SK-N-SH (cell line): ENCODE data around the gene ZNF81. TPM values are rescaled to one million over a fixed set of nuclear protein-coding genes. Genes with fewer than 3 reads are reported as not detected.

Experiments
- CTCF ChIA-PET: fragments of 300-600, 350-600 bp; formaldehyde crosslinking; extraction: SDS; loops from one replicate; lab custom pipeline; 2021; lab: Yijun Ruan, JAX
- POLR2A ChIA-PET: fragments of 350-600 bp; sonication (Branson Sonifier 250); formaldehyde crosslinking; extraction: SDS; loops from one replicate; lab custom pipeline; 2020; ENCODE audit warnings: antibody characterized with exemption, inconsistent platforms; lab: Yijun Ruan, JAX
- DNase-seq: peaks from one replicate; pipeline ENCODE4 v3.0.0; 2012
- H2AFZ ChIP-seq: fragments of 200-600 bp; sonication (generic); 2 replicates; pipeline ENCODE4 v1.8.1; 2016; ENCODE audit warnings: antibody characterized with exemption, mild to moderate bottlenecking, low read depth
- H3F3A ChIP-seq: fragments of 200-600 bp; sonication (generic); replicated peaks from 2 replicates; pipeline ENCODE3; 2016; ENCODE audit warnings: antibody characterized with exemption, mild to moderate bottlenecking; ENCODE audit not compliant: insufficient read depth
- H3K27ac ChIP-seq, 2 experiments: fragments of 200-500 bp in 1 of 2; fragments of 200-600 bp in 1 of 2; sonication (Bioruptor generic) in 1 of 2; sonication (generic), shearing (Covaris generic) in 1 of 2; 2 replicates each; pipeline versions ENCODE4 v1.5.1 to v1.6.1; 2014 to 2016; ENCODE audit warnings: low read depth in 2 of 2, inconsistent platforms in 1 of 2, low read length in 1 of 2, mild to moderate bottlenecking in 1 of 2, mixed read lengths in 1 of 2
- H3K27me3 ChIP-seq: fragments of 200-600 bp; sonication (generic), shearing (Covaris generic); 2 replicates; pipeline ENCODE4 v1.6.1; 2016; ENCODE audit warnings: mixed run types; ENCODE audit not compliant: insufficient read depth
- H3K36me3 ChIP-seq, 2 experiments: fragments of 200-500 bp in 1 of 2; fragments of 200-600 bp in 1 of 2; sonication (Bioruptor generic) in 1 of 2; sonication (generic) in 1 of 2; replicated peaks in 1 of 2; 2 replicates each; pipeline versions ENCODE3 to v1.5.1; 2014 to 2016; ENCODE audit warnings: low read length in 1 of 2, mild to moderate bottlenecking in 1 of 2; ENCODE audit not compliant: insufficient read depth in 2 of 2, control insufficient read depth in 1 of 2
- H3K4me1 ChIP-seq, 2 experiments: fragments of 200-500 bp in 1 of 2; fragments of 200-600 bp in 1 of 2; sonication (Bioruptor generic) in 1 of 2; sonication (generic), shearing (Covaris generic) in 1 of 2; 2 replicates each; pipeline versions ENCODE4 v1.5.1 to v1.6.1; 2014 to 2016; ENCODE audit warnings: low read depth in 1 of 2, low read length in 1 of 2, mixed run types in 1 of 2; ENCODE audit not compliant: insufficient read depth in 2 of 2, control insufficient read depth in 1 of 2
- H3K4me2 ChIP-seq: fragments of 200-600 bp; sonication (generic), shearing (Covaris generic); 2 replicates; pipeline ENCODE4 v1.6.1; 2017; ENCODE audit warnings: mixed run types
- H3K4me3 ChIP-seq, 2 experiments: fragments of 200-500 bp in 1 of 2; fragments of 200-600 bp in 1 of 2; sonication (Bioruptor generic) in 1 of 2; sonication (generic), shearing (Covaris generic) in 1 of 2; 2 replicates each; pipeline versions ENCODE4 v1.5.1 to v1.8.1; 2014 to 2016; ENCODE audit warnings: low read depth in 2 of 2, inconsistent platforms in 1 of 2, low read length in 1 of 2, mild to moderate bottlenecking in 1 of 2, mixed read lengths in 1 of 2, moderate library complexity in 1 of 2
- H3K79me2 ChIP-seq: fragments of 200-600 bp; sonication (generic); 2 replicates; pipeline ENCODE4 v1.8.1; 2017; ENCODE audit warnings: mild to moderate bottlenecking; ENCODE audit not compliant: insufficient read depth
- H3K9ac ChIP-seq: fragments of 200-600 bp; sonication (generic); 2 replicates; pipeline ENCODE4 v1.6.1; 2017; ENCODE audit warnings: mixed run types
- H3K9me2 ChIP-seq: fragments of 200-600 bp; sonication (generic); 2 replicates; pipeline ENCODE4 v1.6.1; 2017; ENCODE audit warnings: mixed run types
- H3K9me3 ChIP-seq: fragments of 200-600 bp; sonication (generic); 2 replicates; pipeline ENCODE4 v1.6.1; 2017; ENCODE audit warnings: mixed run types, mild to moderate bottlenecking, moderate library complexity
- H4K20me1 ChIP-seq: fragments of 200-600 bp; sonication (generic); 2 replicates; pipeline ENCODE4 v1.6.1; 2017; ENCODE audit warnings: mild to moderate bottlenecking, mixed run types; ENCODE audit not compliant: insufficient read depth
- ELF1 ChIP-seq: IDR thresholded peaks from 2 replicates; pipeline ENCODE4 v1.4.0; 2012
- EP300 ChIP-seq, 2 experiments: IDR thresholded peaks; 2 replicates each; pipeline versions ENCODE4 v1.4.0 to v1.6.1; 2012; ENCODE audit warnings: borderline replicate concordance in 1 of 2, low read depth in 1 of 2, low read length in 1 of 2
- EZH2phosphoT487 ChIP-seq: fragments of 200-600 bp; sonication (generic); IDR thresholded peaks from 2 replicates; pipeline ENCODE4 v1.6.1; 2017; ENCODE audit warnings: low read depth, mixed run types, mild to moderate bottlenecking, antibody characterized with exemption, moderate library complexity, borderline replicate concordance
- FOSL2 ChIP-seq: IDR thresholded peaks from 2 replicates; pipeline ENCODE4 v1.4.0; 2012; ENCODE audit warnings: low read depth, mild to moderate bottlenecking, moderate library complexity, borderline replicate concordance
- GATA2 ChIP-seq: sonication (generic); formaldehyde crosslinking; IDR thresholded peaks from 2 replicates; pipeline ENCODE4 v1.5.0; 2020; ENCODE audit warnings: mild to moderate bottlenecking, missing genetic modification reagents
- JUND ChIP-seq: IDR thresholded peaks from 2 replicates; pipeline ENCODE4 v1.4.0; 2012
- MEF2A ChIP-seq: IDR thresholded peaks from 2 replicates; pipeline ENCODE4 v1.4.0; 2012; ENCODE audit warnings: low read depth, borderline replicate concordance
- MXI1 ChIP-seq: IDR thresholded peaks from 2 replicates; pipeline ENCODE4 v1.6.1; 2012; ENCODE audit warnings: mild to moderate bottlenecking, low read depth, low read length, improper control_type of control experiment
- NFIC ChIP-seq: IDR thresholded peaks from 2 replicates; pipeline ENCODE4 v1.4.0; 2012; ENCODE audit warnings: borderline replicate concordance
- NRF1 ChIP-seq: IDR thresholded peaks from 2 replicates; pipeline ENCODE4 v1.6.1; 2012; ENCODE audit warnings: low read depth, mild to moderate bottlenecking, low read length
- POLR2AphosphoS5 ChIP-seq: IDR thresholded peaks from 2 replicates; pipeline ENCODE4 v1.6.1; 2012; ENCODE audit warnings: low read depth, low read length
- RCOR1 ChIP-seq: fragments of 150-350 bp; IDR thresholded peaks from 2 replicates; pipeline ENCODE4 v1.6.1; 2017; ENCODE audit warnings: antibody characterized with exemption, low read length
- SMC3 ChIP-seq: IDR thresholded peaks from 2 replicates; pipeline ENCODE4 v1.6.1; 2012; ENCODE audit warnings: low read depth, low read length, improper control_type of control experiment
- TAF1 ChIP-seq: IDR thresholded peaks from 2 replicates; pipeline ENCODE4 v1.6.1; 2012; ENCODE audit warnings: low read depth, mild to moderate bottlenecking, low read length, moderate library complexity, borderline replicate concordance
- TCF12 ChIP-seq: IDR thresholded peaks from 2 replicates; pipeline ENCODE4 v1.4.0; 2012
- TEAD4 ChIP-seq: IDR thresholded peaks from 2 replicates; pipeline ENCODE4 v1.4.0; 2012; ENCODE audit warnings: mild to moderate bottlenecking, borderline replicate concordance; ENCODE audit not compliant: insufficient read depth
- WGBS: methylation state at CpG from one replicate; pipeline ENCODE4 v1.1.6; 2017; ENCODE audit warnings: low lambda C conversion rate; 5-methylcytosine and 5-hydroxymethylcytosine counted together
- polyA plus RNA-seq, 3 experiments: library from polyadenylated mRNA; depleted of rRNA; stranded (reverse); fragments of >200 nt; gene quantifications; 2 replicates each; pipeline ENCODE4 v1.2.3, GENCODE V29; 2012
- TF ChIP-seq, protein P1 (sequence below): IDR thresholded peaks from 2 replicates; pipeline ENCODE4 v1.4.0; 2012; ENCODE audit warnings: low read depth, borderline replicate concordance
- TF ChIP-seq, protein P2 (sequence below): IDR thresholded peaks from 2 replicates; pipeline ENCODE4 v1.4.0; 2012; ENCODE audit warnings: low read depth, borderline replicate concordance
- TF ChIP-seq, protein P3 (sequence below): fragments of 200-600 bp; sonication (generic); IDR thresholded peaks from 2 replicates; pipeline ENCODE4 v1.6.1; 2017; ENCODE audit warnings: antibody characterized with exemption, mild to moderate bottlenecking, moderate library complexity
- TF ChIP-seq, protein P4 (sequence below): fragments of 150-350 bp; IDR thresholded peaks from 2 replicates; pipeline ENCODE4 v1.6.1; 2017; ENCODE audit warnings: antibody characterized with exemption, low read length, low read depth, borderline replicate concordance
- TF ChIP-seq, protein P5 (sequence below): IDR thresholded peaks from 2 replicates; pipeline ENCODE4 v1.4.0; 2012; ENCODE audit warnings: low read depth

ZNF81 gene
- polyA plus RNA-seq, 1 of the 3 experiments (the other 2 are of a cell fraction) = 3.5 TPM

DNA sequence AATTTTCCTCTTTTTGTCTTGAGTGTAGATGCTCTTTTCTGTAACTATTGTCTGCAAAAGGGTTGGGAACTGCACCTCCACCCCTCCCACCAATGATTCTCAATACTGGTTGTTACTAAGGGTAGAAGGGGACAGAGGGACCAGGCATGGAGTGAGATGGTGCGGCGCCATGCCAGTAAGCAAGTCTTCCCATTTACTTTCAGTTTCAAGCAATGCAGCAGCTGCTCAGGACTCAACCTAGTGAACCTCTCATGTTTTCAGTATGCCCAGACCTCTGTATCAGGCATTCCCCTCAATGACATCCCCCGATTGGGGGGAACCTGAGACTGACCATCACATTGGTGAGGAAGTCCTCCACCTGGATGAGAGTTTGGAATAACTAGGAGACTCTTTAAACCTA is 41.5 kb downstream of the ZNF81 start:
- Histone ChIP-seq H3K4me3 (no peak overlapping the region), H3K36me3 (peaks cover 0 to 23% of the 10 kb centered on the region in 2 experiments), H3K9ac (no peak overlapping the region), H2AFZ (no peak overlapping the region), H3K4me1 (no peaks in the 10 kb centered on the region), H4K20me1 (no peaks in the 10 kb centered on the region), H3K4me2 (no peak overlapping the region), H3K27me3 (no peaks in the 10 kb centered on the region), H3K9me2 (no peaks in the 10 kb centered on the region), H3K79me2 (no peaks in the 10 kb centered on the region), H3F3A (no peaks in the 10 kb centered on the region), H3K27ac (no peak overlapping the region), H3K9me3 (no peaks in the 10 kb centered on the region)
- TF ChIP-seq RCOR1 = no peak
- TF ChIP-seq, protein P1, sequence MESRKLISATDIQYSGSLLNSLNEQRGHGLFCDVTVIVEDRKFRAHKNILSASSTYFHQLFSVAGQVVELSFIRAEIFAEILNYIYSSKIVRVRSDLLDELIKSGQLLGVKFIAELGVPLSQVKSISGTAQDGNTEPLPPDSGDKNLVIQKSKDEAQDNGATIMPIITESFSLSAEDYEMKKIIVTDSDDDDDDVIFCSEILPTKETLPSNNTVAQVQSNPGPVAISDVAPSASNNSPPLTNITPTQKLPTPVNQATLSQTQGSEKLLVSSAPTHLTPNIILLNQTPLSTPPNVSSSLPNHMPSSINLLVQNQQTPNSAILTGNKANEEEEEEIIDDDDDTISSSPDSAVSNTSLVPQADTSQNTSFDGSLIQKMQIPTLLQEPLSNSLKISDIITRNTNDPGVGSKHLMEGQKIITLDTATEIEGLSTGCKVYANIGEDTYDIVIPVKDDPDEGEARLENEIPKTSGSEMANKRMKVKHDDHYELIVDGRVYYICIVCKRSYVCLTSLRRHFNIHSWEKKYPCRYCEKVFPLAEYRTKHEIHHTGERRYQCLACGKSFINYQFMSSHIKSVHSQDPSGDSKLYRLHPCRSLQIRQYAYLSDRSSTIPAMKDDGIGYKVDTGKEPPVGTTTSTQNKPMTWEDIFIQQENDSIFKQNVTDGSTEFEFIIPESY = no peak
- no peak for TF ChIP-seq TCF12
- no peak for TF ChIP-seq GATA2 (CRISPR knock-in tag)
- no peak for TF ChIP-seq FOSL2
- no peak for TF ChIP-seq EZH2phosphoT487
- no peak for TF ChIP-seq SMC3
- CTCF ChIA-PET = no interaction called here
- WGBS = 95% methylated on average over 3 of the region's 3 CpGs
- DNase-seq = no peak
- POLR2A ChIA-PET = no interaction called here

DNA sequence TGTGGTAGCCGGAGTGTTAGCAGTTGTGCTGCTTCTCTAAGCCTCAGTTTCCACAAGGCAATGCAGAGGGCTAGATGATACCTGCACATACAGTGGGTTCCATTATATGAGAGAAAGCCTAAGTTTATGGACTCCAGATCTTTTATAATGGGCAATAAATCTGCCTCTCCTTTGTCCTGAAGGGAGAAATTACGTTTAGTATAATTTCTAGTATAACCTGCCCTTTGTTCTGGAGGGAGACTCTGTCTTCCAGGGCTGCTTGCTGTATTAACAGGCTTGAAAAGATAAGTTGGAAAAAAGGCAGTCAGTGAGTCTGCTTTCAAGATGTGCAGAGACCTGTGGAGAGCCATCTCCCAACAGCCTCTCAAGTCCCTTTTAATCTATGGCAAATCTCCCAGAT is 42.8 kb downstream of the ZNF81 start:
- no peaks in the 10 kb centered on the region for H3K79me2 ChIP-seq
- H2AFZ ChIP-seq = no peak overlapping the region
- no peak overlapping the region for H3K4me3 ChIP-seq
- H3K9me3 ChIP-seq = no peaks in the 10 kb centered on the region
- CTCF ChIA-PET = no interaction called here
- H3K4me2 ChIP-seq = no peak overlapping the region
- 89% methylated on average over 2 of the region's 2 CpGs for WGBS
- H3F3A ChIP-seq = no peaks in the 10 kb centered on the region
- POLR2A ChIA-PET = no interaction called here
- H3K27me3 ChIP-seq = no peaks in the 10 kb centered on the region
- H3K4me1 ChIP-seq = no peaks in the 10 kb centered on the region
- H3K9me2 ChIP-seq = no peaks in the 10 kb centered on the region
- H4K20me1 ChIP-seq = no peaks in the 10 kb centered on the region
- no peak for TF ChIP-seq ELF1
- TF ChIP-seq NFIC = no peak
- no peak for TF ChIP-seq SMC3
- TF ChIP-seq MEF2A = no peak
- no peak for TF ChIP-seq JUND
- TF ChIP-seq MXI1 = no peak
- TF ChIP-seq, protein P2, sequence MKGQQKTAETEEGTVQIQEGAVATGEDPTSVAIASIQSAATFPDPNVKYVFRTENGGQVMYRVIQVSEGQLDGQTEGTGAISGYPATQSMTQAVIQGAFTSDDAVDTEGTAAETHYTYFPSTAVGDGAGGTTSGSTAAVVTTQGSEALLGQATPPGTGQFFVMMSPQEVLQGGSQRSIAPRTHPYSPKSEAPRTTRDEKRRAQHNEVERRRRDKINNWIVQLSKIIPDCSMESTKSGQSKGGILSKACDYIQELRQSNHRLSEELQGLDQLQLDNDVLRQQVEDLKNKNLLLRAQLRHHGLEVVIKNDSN = no peak
- TF ChIP-seq TAF1 = no peak
- TF ChIP-seq NRF1 = no peak
- no peak for TF ChIP-seq EP300 (IDR thresholded peaks at IDR 0.05; ENCODE audit: borderline replicate concordance in 1 of 2, low read depth in 1 of 2, low read length in 1 of 2)
- no peak for TF ChIP-seq TCF12
- no peak for TF ChIP-seq EZH2phosphoT487
- no peak for TF ChIP-seq POLR2AphosphoS5
- TF ChIP-seq, protein P3, sequence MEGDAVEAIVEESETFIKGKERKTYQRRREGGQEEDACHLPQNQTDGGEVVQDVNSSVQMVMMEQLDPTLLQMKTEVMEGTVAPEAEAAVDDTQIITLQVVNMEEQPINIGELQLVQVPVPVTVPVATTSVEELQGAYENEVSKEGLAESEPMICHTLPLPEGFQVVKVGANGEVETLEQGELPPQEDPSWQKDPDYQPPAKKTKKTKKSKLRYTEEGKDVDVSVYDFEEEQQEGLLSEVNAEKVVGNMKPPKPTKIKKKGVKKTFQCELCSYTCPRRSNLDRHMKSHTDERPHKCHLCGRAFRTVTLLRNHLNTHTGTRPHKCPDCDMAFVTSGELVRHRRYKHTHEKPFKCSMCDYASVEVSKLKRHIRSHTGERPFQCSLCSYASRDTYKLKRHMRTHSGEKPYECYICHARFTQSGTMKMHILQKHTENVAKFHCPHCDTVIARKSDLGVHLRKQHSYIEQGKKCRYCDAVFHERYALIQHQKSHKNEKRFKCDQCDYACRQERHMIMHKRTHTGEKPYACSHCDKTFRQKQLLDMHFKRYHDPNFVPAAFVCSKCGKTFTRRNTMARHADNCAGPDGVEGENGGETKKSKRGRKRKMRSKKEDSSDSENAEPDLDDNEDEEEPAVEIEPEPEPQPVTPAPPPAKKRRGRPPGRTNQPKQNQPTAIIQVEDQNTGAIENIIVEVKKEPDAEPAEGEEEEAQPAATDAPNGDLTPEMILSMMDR = no peak
- TF ChIP-seq TEAD4 = no peak
- TF ChIP-seq, protein P4, sequence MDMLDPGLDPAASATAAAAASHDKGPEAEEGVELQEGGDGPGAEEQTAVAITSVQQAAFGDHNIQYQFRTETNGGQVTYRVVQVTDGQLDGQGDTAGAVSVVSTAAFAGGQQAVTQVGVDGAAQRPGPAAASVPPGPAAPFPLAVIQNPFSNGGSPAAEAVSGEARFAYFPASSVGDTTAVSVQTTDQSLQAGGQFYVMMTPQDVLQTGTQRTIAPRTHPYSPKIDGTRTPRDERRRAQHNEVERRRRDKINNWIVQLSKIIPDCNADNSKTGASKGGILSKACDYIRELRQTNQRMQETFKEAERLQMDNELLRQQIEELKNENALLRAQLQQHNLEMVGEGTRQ = no peak
- TF ChIP-seq, protein P5, sequence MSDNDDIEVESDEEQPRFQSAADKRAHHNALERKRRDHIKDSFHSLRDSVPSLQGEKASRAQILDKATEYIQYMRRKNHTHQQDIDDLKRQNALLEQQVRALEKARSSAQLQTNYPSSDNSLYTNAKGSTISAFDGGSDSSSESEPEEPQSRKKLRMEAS = no peak
- TF ChIP-seq, all 33 proteins: peak for 0
- Histone ChIP-seq H3K9ac (no peak overlapping the region), H3K27ac (no peak overlapping the region), H3K36me3 (peaks cover 0 to 21% of the 10 kb centered on the region in 2 experiments)
- no peak for DNase-seq
